HG03558 (cell line): ENCODE measurements around the gene PTPRH.

ENCODE experiments used
- ATAC-seq: cut with Tn5 transposase; IDR thresholded peaks from one replicate; pipeline ENCODE4 v1.9.1; 2021; ENCODE audit warnings: moderate number of reproducible peaks; ENCODE audit not compliant: unreplicated experiment; ENCODE audit errors: extremely low read depth

The PTPRH gene

DNA sequence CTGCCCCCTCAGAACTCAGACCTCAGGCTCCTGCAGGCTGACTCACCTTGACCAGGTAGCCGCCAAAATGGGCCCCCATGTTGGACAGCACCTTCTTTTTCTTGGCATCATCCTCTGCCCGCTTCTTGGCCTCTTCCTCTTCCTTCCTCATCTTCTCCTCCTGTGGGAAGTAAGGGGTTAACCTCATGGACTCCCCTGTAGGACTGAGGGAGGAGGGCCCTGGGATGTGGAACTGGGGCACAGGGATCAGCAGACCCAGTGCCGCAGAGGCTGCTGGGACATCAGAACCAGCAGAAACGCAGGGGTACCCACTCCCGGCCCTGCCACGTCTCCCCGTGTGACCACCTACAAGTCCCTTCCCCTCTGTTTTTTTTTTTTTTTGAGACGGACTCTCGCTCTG, 71.4 kb downstream of the PTPRH start:
- ATAC-seq: no peak

DNA sequence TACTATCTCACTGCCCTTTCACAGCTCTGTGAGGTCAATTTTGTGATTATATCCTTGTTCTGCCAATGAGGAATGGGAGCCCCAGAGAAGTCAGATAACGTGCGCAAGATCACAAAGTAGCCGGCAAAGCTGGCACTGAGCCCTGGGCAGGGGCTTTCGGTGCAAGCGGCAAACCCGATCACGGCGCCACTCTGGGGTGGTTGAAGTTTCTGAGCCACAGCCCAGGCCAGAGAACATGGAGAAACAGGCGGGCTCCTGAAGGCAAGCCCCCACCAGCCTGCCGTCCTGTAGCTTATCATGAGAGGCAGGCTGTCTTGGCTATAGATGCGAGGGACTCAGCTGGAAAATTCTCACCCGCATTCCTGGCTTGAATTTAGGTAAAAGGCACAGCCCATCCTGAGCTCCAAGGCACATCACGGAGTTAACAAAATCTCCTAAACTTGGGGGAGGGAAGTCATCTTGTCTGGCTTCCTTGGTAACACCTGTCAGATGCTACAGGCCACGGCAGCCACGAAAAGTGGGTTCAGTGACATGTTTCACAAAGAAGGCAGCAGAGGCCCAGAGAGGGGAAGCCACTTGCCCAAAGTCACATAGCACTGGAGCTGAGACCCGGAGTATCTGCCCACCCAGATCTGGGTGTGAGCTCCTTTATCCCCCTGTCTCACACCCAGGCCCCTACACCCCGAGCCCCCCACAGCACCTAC, 72.8 kb downstream of the PTPRH start:
- ATAC-seq: no peak

DNA sequence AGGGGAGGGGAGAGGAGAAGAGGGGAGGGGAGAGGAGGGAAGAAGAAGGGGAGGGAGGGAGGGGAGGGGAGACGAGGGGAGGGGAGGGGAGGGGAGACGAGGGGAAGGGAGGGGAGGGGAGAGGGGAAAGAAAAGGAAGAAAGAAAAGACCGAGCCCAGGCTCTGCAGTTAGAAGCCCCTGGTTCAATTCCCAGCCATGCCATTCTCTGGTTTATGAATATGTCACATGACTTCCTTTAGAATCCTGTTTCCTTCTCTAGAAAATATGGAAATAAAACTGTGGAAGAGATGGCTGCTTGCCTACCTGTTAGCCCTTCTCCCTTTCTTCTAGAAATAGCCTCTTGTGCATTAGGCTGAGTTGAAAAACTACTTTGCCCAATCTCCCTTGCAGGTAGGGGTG, 74.6 kb downstream of the PTPRH start:
- ATAC-seq: no peak

DNA sequence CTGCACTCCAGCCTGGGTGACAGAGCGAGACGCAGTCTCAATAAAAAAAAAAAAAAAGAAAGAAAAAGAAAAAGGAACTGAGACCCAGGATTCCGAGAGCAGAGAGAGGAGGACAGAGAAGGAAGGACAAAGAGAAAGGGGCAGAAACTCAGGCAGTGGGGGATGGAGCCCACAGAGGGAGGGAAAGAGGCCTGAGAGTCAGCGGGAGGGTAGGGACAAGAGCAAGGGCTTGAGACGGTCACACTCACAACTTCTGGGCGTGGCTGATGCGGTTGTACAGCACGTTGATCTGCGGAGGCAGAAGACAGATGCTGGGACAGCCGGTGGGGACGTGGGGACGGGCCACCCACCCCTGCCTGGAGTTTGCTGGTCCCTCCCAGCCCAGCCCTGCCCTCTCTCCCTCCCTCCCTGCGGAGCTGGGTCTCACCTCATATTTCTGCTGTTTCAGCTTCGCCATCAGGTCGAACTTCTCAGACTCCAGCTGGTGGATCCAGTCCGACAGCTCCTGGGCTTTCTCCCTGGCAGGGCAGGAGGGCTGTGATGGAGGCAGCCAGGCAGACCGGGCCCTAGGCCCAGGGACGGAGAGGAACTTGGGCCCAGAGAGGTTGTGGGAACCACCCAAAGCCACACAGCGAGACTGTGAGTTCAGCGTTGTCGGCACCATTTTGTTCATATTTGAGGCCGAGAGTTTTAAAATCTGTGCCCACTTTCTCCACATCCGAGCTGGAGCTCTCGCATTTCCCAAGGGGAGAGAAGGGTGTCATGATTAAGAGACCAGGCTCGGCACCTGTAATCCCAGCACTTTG, 75.5 kb downstream of the PTPRH start:
- no peak for ATAC-seq

DNA sequence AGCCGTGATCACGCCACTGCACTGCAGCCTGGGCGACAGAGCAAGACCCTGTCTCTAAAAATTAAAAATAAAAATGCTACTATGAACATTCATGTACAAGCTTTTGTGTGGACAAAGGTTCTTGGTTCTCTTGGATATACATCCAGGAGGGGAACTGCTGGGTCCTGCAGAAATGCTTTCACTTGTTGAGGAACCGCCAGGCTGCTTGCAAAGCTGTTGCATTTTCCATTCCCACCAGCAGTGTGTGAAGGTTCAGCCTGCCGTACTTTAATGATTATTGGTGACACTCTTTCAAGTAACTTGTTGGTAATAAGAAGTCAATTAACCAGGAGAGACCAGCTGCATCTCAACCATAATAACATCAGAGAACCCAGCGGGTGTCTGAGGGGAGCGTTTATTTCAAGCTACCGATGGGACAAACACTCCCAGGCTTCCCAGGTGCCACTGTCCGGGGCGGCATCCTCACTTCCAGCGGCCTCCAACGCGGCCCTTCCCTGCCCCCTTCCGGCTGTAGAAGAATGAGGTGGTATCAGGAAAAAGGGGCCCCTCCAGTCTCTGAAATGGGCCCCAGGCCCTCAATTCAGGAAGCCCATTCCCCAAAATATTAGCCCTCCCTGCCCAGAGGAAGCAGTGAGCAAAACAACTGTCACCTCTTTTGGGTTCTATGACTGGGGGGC, 76.7 kb downstream of the PTPRH start:
- no peak for ATAC-seq

DNA sequence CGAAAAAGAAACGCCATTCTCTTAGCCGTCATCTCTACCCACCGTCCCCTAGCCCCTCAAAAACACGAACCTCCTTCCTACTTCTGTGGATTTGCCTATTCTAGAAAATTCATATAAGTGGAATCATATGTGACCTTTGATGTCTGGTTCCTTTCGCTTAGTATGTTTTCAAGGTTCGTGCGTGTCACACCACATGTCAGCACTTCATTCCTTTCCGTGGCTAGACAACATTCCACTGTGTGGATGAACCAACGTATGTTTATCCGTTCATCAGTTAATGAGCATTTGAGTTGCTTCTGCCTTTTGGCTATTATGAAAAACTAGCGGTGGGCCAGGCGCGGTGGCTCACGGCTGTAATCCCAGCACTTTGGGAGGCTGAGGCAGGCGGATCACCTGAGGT, 77.9 kb downstream of the PTPRH start:
- no peak for ATAC-seq
